Measurements from ENCODE around the gene CD27. TPM values are rescaled to one million over a fixed set of nuclear protein-coding genes. Genes with fewer than 3 reads are reported as not detected.
"Not testable (repeated sequence)": the region's sequence is repeated elsewhere in the genome, so short reads cannot be mapped to it uniquely, and the experiment has no call there.

Gene CD27
- polyA plus RNA-seq, 1 donor, result 1.6 TPM

- WGBS (ENCODE audit: insufficient coverage, low lambda C conversion rate), result no CpG with 5 or more reads among the region's 15 CpGs
- Histone ChIP-seq H3K27me3 (ENCODE audit: control insufficient read depth, insufficient read depth, low read length) (no peaks in the 10 kb centered on the region), H3K36me3 (ENCODE audit: control insufficient read depth, insufficient read depth, low read length) (peaks cover 91% of the 10 kb centered on the region), H3K4me1 (ENCODE audit: control insufficient read depth, insufficient read depth, low read length) (no peaks in the 10 kb centered on the region), H3K27ac (ENCODE audit: low read length) (no peak overlapping the region), H3K4me3 (ENCODE audit: low read length) (no peak overlapping the region), H3K9me3 (ENCODE audit: control insufficient read depth, low read depth, low read length) (no peaks in the 10 kb centered on the region)
- peak in 1 of 2 donors; percentile 26 for DNase-seq
These were observed 16.9 kb downstream of the CD27 start for GRCh38 chr12:6461401-6462233.

GRCh38 chr12:6462234-6462995 lies 17.7 kb downstream of the CD27 start:
- H3K27me3 ChIP-seq (ENCODE audit: control insufficient read depth, insufficient read depth, low read length), result no peaks in the 10 kb centered on the region
- no peak for DNase-seq
- H3K27ac ChIP-seq (ENCODE audit: low read length), result no peak overlapping the region
- 93% methylated on average over 3 of the region's 14 CpGs for WGBS (ENCODE audit: insufficient coverage, low lambda C conversion rate)
- no peaks in the 10 kb centered on the region for H3K9me3 ChIP-seq (ENCODE audit: control insufficient read depth, low read depth, low read length)
- H3K36me3 ChIP-seq (ENCODE audit: control insufficient read depth, insufficient read depth, low read length), result peaks cover 86% of the 10 kb centered on the region
- H3K4me3 ChIP-seq (ENCODE audit: low read length), result no peak overlapping the region
- no peaks in the 10 kb centered on the region for H3K4me1 ChIP-seq (ENCODE audit: control insufficient read depth, insufficient read depth, low read length)

GRCh38 chr12:6463216-6463615 lies 18.5 kb downstream of the CD27 start:
- no peak for DNase-seq
- Histone ChIP-seq H3K4me3 (ENCODE audit: low read length) (no peak overlapping the region), H3K9me3 (ENCODE audit: control insufficient read depth, low read depth, low read length) (no peaks in the 10 kb centered on the region), H3K27ac (ENCODE audit: low read length) (no peak overlapping the region), H3K4me1 (ENCODE audit: control insufficient read depth, insufficient read depth, low read length) (no peaks in the 10 kb centered on the region), H3K27me3 (ENCODE audit: control insufficient read depth, insufficient read depth, low read length) (no peaks in the 10 kb centered on the region), H3K36me3 (ENCODE audit: control insufficient read depth, insufficient read depth, low read length) (peaks cover 78% of the 10 kb centered on the region)
- no CpG with 5 or more reads among the region's 7 CpGs for WGBS (ENCODE audit: insufficient coverage, low lambda C conversion rate)

GRCh38 chr12:6463858-6464257 lies 19.1 kb downstream of the CD27 start:
- no peak overlapping the region for H3K27ac ChIP-seq (ENCODE audit: low read length)
- peaks cover 71% of the 10 kb centered on the region for H3K36me3 ChIP-seq (ENCODE audit: control insufficient read depth, insufficient read depth, low read length)
- H3K4me1 ChIP-seq (ENCODE audit: control insufficient read depth, insufficient read depth, low read length), result no peaks in the 10 kb centered on the region
- no peak overlapping the region for H3K4me3 ChIP-seq (ENCODE audit: low read length)
- H3K27me3 ChIP-seq (ENCODE audit: control insufficient read depth, insufficient read depth, low read length), result no peaks in the 10 kb centered on the region
- no peaks in the 10 kb centered on the region for H3K9me3 ChIP-seq (ENCODE audit: control insufficient read depth, low read depth, low read length)
- DNase-seq, result no peak
- WGBS (ENCODE audit: insufficient coverage, low lambda C conversion rate), result 100% methylated on average over 1 of the region's 6 CpGs

- H3K4me1 ChIP-seq (ENCODE audit: control insufficient read depth, insufficient read depth, low read length), result no peaks in the 10 kb centered on the region
- no CpG with 5 or more reads among the region's 8 CpGs for WGBS (ENCODE audit: insufficient coverage, low lambda C conversion rate)
- no peak overlapping the region for H3K27ac ChIP-seq (ENCODE audit: low read length)
- DNase-seq, result no peak
- H3K4me3 ChIP-seq (ENCODE audit: low read length), result no peak overlapping the region
- H3K27me3 ChIP-seq (ENCODE audit: control insufficient read depth, insufficient read depth, low read length), result no peaks in the 10 kb centered on the region
- peaks cover 65% of the 10 kb centered on the region for H3K36me3 ChIP-seq (ENCODE audit: control insufficient read depth, insufficient read depth, low read length)
- no peaks in the 10 kb centered on the region for H3K9me3 ChIP-seq (ENCODE audit: control insufficient read depth, low read depth, low read length)
These were observed 19.8 kb downstream of the CD27 start for GRCh38 chr12:6464531-6464930.

- Histone ChIP-seq H3K9me3 (ENCODE audit: control insufficient read depth, low read depth, low read length) (peaks cover 4% of the 10 kb centered on the region), H3K4me3 (ENCODE audit: low read length) (no peak overlapping the region), H3K27ac (ENCODE audit: low read length) (no peak overlapping the region), H3K4me1 (ENCODE audit: control insufficient read depth, insufficient read depth, low read length) (peaks cover 3% of the 10 kb centered on the region), H3K27me3 (ENCODE audit: control insufficient read depth, insufficient read depth, low read length) (no peaks in the 10 kb centered on the region), H3K36me3 (ENCODE audit: control insufficient read depth, insufficient read depth, low read length) (peaks cover 54% of the 10 kb centered on the region)
- WGBS (ENCODE audit: insufficient coverage, low lambda C conversion rate), result no CpG with 5 or more reads among the region's 6 CpGs
- DNase-seq, result peak; percentile 41 to 44
These were observed 20.9 kb downstream of the CD27 start for GRCh38 chr12:6465467-6466183.

- Histone ChIP-seq H3K4me3 (ENCODE audit: low read length) (no peak overlapping the region), H3K4me1 (ENCODE audit: control insufficient read depth, insufficient read depth, low read length) (peaks cover 5% of the 10 kb centered on the region), H3K27ac (ENCODE audit: low read length) (no peak overlapping the region), H3K27me3 (ENCODE audit: control insufficient read depth, insufficient read depth, low read length) (no peaks in the 10 kb centered on the region), H3K9me3 (ENCODE audit: control insufficient read depth, low read depth, low read length) (peaks cover 4% of the 10 kb centered on the region), H3K36me3 (ENCODE audit: control insufficient read depth, insufficient read depth, low read length) (peaks cover 48% of the 10 kb centered on the region)
- WGBS (ENCODE audit: insufficient coverage, low lambda C conversion rate), result no CpG with 5 or more reads among the region's 5 CpGs
- no peak for DNase-seq
These were observed 21.4 kb downstream of the CD27 start for GRCh38 chr12:6466184-6466573.

- not testable (repeated sequence) for H3K27me3 ChIP-seq (ENCODE audit: control insufficient read depth, insufficient read depth, low read length); DNase-seq; H3K27ac ChIP-seq (ENCODE audit: low read length); H3K4me3 ChIP-seq (ENCODE audit: low read length); H3K4me1 ChIP-seq (ENCODE audit: control insufficient read depth, insufficient read depth, low read length); H3K9me3 ChIP-seq (ENCODE audit: control insufficient read depth, low read depth, low read length)
- peaks cover 43% of the 10 kb centered on the region for H3K36me3 ChIP-seq (ENCODE audit: control insufficient read depth, insufficient read depth, low read length)
- no CpG with 5 or more reads among the region's 4 CpGs for WGBS (ENCODE audit: insufficient coverage, low lambda C conversion rate)
These were observed 22.0 kb downstream of the CD27 start for GRCh38 chr12:6466751-6467150.

- H3K27me3 ChIP-seq (ENCODE audit: control insufficient read depth, insufficient read depth, low read length); DNase-seq; H3K9me3 ChIP-seq (ENCODE audit: control insufficient read depth, low read depth, low read length); H3K4me1 ChIP-seq (ENCODE audit: control insufficient read depth, insufficient read depth, low read length); H3K4me3 ChIP-seq (ENCODE audit: low read length); H3K27ac ChIP-seq (ENCODE audit: low read length): not testable (repeated sequence)
- WGBS (ENCODE audit: insufficient coverage, low lambda C conversion rate), result no CpG with 5 or more reads among the region's 9 CpGs
- H3K36me3 ChIP-seq (ENCODE audit: control insufficient read depth, insufficient read depth, low read length), result peaks cover 33% of the 10 kb centered on the region
These were observed 23.0 kb downstream of the CD27 start for GRCh38 chr12:6467571-6468282.

GRCh38 chr12:6468283-6468575 lies 23.5 kb downstream of the CD27 start:
- no peak for DNase-seq
- peaks cover 8% of the 10 kb centered on the region for H3K4me1 ChIP-seq (ENCODE audit: control insufficient read depth, insufficient read depth, low read length)

More at GRCh38 chr12:6468283-6468575, 23.5 kb downstream of the CD27 start:
- no peak overlapping the region for H3K27ac ChIP-seq (ENCODE audit: low read length)
- H3K4me3 ChIP-seq (ENCODE audit: low read length), result no peak overlapping the region
- H3K27me3 ChIP-seq (ENCODE audit: control insufficient read depth, insufficient read depth, low read length), result no peaks in the 10 kb centered on the region
- peaks cover 4% of the 10 kb centered on the region for H3K9me3 ChIP-seq (ENCODE audit: control insufficient read depth, low read depth, low read length)
- peaks cover 28% of the 10 kb centered on the region for H3K36me3 ChIP-seq (ENCODE audit: control insufficient read depth, insufficient read depth, low read length)
